Activated CD8-positive, alpha-beta T cell treated with anti-CD3 and anti-CD28 coated beads for 36 hours (primary cell): ENCODE data around the gene DIMT1. TPM values are rescaled to one million over a fixed set of nuclear protein-coding genes. Genes with fewer than 3 reads are reported as not detected.

Source experiments
- ATAC-seq: fragments of 200-7000 bp; cut with Tn5 transposase; one replicate; pipeline ENCODE4 v1.10.0; 2021; ENCODE audit warnings: mild to moderate bottlenecking, moderate library complexity
- CTCF ChIA-PET: fragments of 350-600 bp; sonication (Branson Sonifier 250); formaldehyde crosslinking; loops from one replicate; lab custom pipeline; 2021; ENCODE audit warnings: antibody characterized with exemption; lab: Charles Lee
- POLR2A ChIA-PET: fragments of 350-600 bp; sonication (Branson Sonifier 250); formaldehyde crosslinking; loops from one replicate; lab custom pipeline; 2021; ENCODE audit warnings: antibody characterized with exemption; lab: Charles Lee
- DNase-seq: peaks from one replicate; pipeline ENCODE4 v3.0.0-alpha.2; 2020
- H3K27ac Mint-ChIP-seq: one replicate; pipeline ENCODE4 v1.8.0; 2021; ENCODE audit warnings: mild to moderate bottlenecking, mixed read lengths
- H3K27me3 Mint-ChIP-seq: one replicate; pipeline ENCODE4 v1.8.0; 2021; ENCODE audit warnings: mixed read lengths
- H3K36me3 Mint-ChIP-seq: one replicate; pipeline ENCODE4 v1.8.0; 2021; ENCODE audit warnings: low read depth, mixed read lengths
- H3K4me1 Mint-ChIP-seq: one replicate; pipeline ENCODE4 v1.8.0; 2021; ENCODE audit warnings: low read depth, mixed read lengths
- H3K4me3 Mint-ChIP-seq: one replicate; pipeline ENCODE4 v1.8.0; 2021; ENCODE audit warnings: mild to moderate bottlenecking, moderate library complexity, mixed read lengths
- H3K9me3 Mint-ChIP-seq: one replicate; pipeline ENCODE4 v1.8.0; 2021; ENCODE audit warnings: mixed read lengths
- CTCF ChIP-seq: fragments of 200-600 bp; IDR thresholded peaks from one replicate; pipeline ENCODE4 v1.8.0; 2022; ENCODE audit warnings: antibody characterized with exemption, mild to moderate bottlenecking
- intact Hi-C: fragments of 100-400 bp; cut with micrococcal nuclease; formaldehyde crosslinking; loops from one replicate; pipeline ENCODE4 v1.10.0; 2022
- total RNA-seq, 2 experiments: library from RNA; stranded (reverse); gene quantifications; one replicate each; pipeline ENCODE4 v1.2.3, GENCODE V29; 2021

DIMT1 gene
- total RNA-seq, 2 experiments from 2014 or later, result 51.3 to 59.1 TPM

- no peak for DNase-seq
- H3K9me3 Mint-ChIP-seq, result no peaks in the 10 kb centered on the region
- ATAC-seq, result no peak
- intact Hi-C loops, result no loop called here
- POLR2A ChIA-PET, result no interaction called here
- no peak overlapping the region for H3K27ac Mint-ChIP-seq
- H3K36me3 Mint-ChIP-seq, result peaks cover 60% of the 10 kb centered on the region
- no peak for TF ChIP-seq CTCF
- CTCF ChIA-PET, result interaction anchor here (1.2 to 1.5 kb wide), 2 partner anchors 16 to 150 kb away, joined by 4 read pairs; no protein-coding TSS in a partner anchor
- H3K4me1 Mint-ChIP-seq, result peaks cover 3% of the 10 kb centered on the region
- no peak overlapping the region for H3K4me3 Mint-ChIP-seq
- H3K27me3 Mint-ChIP-seq, result no peaks in the 10 kb centered on the region
Observed at GRCh38 chr5:62374090-62374489, 29.6 kb downstream of the DIMT1 start.

- Mint-ChIP-seq H3K27me3 (no peaks in the 10 kb centered on the region), H3K27ac (no peak overlapping the region), H3K9me3 (no peaks in the 10 kb centered on the region), H3K4me3 (no peak overlapping the region), H3K4me1 (peaks cover 3% of the 10 kb centered on the region), H3K36me3 (peaks cover 56% of the 10 kb centered on the region)
- ChIA-PET CTCF (interaction anchor here (1.2 to 1.5 kb wide), 2 partner anchors 16 to 149 kb away, joined by 4 read pairs; no protein-coding TSS in a partner anchor), POLR2A (interaction anchor here (0.7 to 1.0 kb wide), 2 partner anchors 58 to 397 kb away, joined by 3 read pairs; no protein-coding TSS in a partner anchor)
- no peak for TF ChIP-seq CTCF
- intact Hi-C loops, result no loop called here
- DNase-seq, result no peak
- ATAC-seq, result no peak
Observed at GRCh38 chr5:62373382-62373781, 30.3 kb downstream of the DIMT1 start.

GRCh38 chr5:62372600-62372999 lies 31.1 kb downstream of the DIMT1 start:
- Mint-ChIP-seq H3K4me3 (no peak overlapping the region), H3K36me3 (peaks cover 51% of the 10 kb centered on the region), H3K27ac (peak overlapping the region; percentile 36), H3K9me3 (no peaks in the 10 kb centered on the region), H3K4me1 (peaks cover 3% of the 10 kb centered on the region), H3K27me3 (no peaks in the 10 kb centered on the region)
- DNase-seq (no peak), ATAC-seq (no peak)
- ChIA-PET POLR2A (interaction anchor here (0.7 to 1.0 kb wide), 2 partner anchors 57 to 398 kb away, joined by 3 read pairs; no protein-coding TSS in a partner anchor), CTCF (no interaction called here)
- intact Hi-C loops, result no loop called here
- no peak for TF ChIP-seq CTCF

- peak overlapping the region; percentile 26 for H3K27ac Mint-ChIP-seq
- TF ChIP-seq CTCF, result no peak
- no peaks in the 10 kb centered on the region for H3K27me3 Mint-ChIP-seq
- CTCF ChIA-PET, result interaction anchor here (1.1 kb wide), 1 partner anchor 14 kb away, joined by 3 read pairs; no protein-coding TSS in a partner anchor
- DNase-seq (no peak), ATAC-seq (no peak)
- H3K4me1 Mint-ChIP-seq, result peaks cover 5% of the 10 kb centered on the region
- peaks cover 49% of the 10 kb centered on the region for H3K36me3 Mint-ChIP-seq
- no peaks in the 10 kb centered on the region for H3K9me3 Mint-ChIP-seq
- POLR2A ChIA-PET, result no interaction called here
- intact Hi-C loops, result no loop called here
- H3K4me3 Mint-ChIP-seq, result no peak overlapping the region
Observed at GRCh38 chr5:62371409-62371808, 32.3 kb downstream of the DIMT1 start.

GRCh38 chr5:62369039-62369438 lies 34.7 kb downstream of the DIMT1 start:
- ChIA-PET POLR2A (interaction anchor here (1.0 kb wide), 1 partner anchor 10 kb away, joined by 3 read pairs; no protein-coding TSS in a partner anchor), CTCF (no interaction called here)
- Mint-ChIP-seq H3K36me3 (peaks cover 50% of the 10 kb centered on the region), H3K4me1 (peaks cover 7% of the 10 kb centered on the region), H3K9me3 (no peaks in the 10 kb centered on the region), H3K27ac (peak overlapping the region; percentile 63), H3K27me3 (no peaks in the 10 kb centered on the region), H3K4me3 (no peak overlapping the region)
- intact Hi-C loops, result no loop called here
- DNase-seq (no peak), ATAC-seq (peak; percentile 42)
- TF ChIP-seq CTCF, result no peak
